H9 (cell line): ENCODE data around the gene ETV6. TPM values are rescaled to one million over a fixed set of nuclear protein-coding genes. Genes with fewer than 3 reads are reported as not detected.

ENCODE experiments used
- DNase-seq: peaks from one replicate; pipeline ENCODE4 v3.0.0-alpha.2; 2017
- H2AFZ ChIP-seq: one replicate; pipeline ENCODE4 v1.6.1; 2013; ENCODE audit warnings: mild to moderate bottlenecking, low read length, control low read depth, moderate library complexity
- H2AK5ac ChIP-seq: 2 replicates; pipeline ENCODE4 v1.6.1; 2013; ENCODE audit warnings: low read length, control low read depth, mixed read lengths; ENCODE audit not compliant: insufficient read length
- H2BK120ac ChIP-seq: one replicate; pipeline ENCODE4 v1.6.1; 2013; ENCODE audit warnings: low read depth, mild to moderate bottlenecking, low read length, control low read depth, inconsistent platforms; ENCODE audit not compliant: poor library complexity, severe bottlenecking
- H2BK12ac ChIP-seq: 2 replicates; pipeline ENCODE4 v1.6.1; 2013; ENCODE audit warnings: low read length, control low read depth, mixed read lengths, low read depth; ENCODE audit not compliant: insufficient read length
- H2BK15ac ChIP-seq: 2 replicates; pipeline ENCODE4 v1.6.1; 2013; ENCODE audit warnings: low read depth, low read length, control low read depth
- H2BK20ac ChIP-seq: one replicate; pipeline ENCODE4 v1.6.1; 2013; ENCODE audit warnings: low read depth, mild to moderate bottlenecking, low read length, control low read depth, inconsistent platforms; ENCODE audit not compliant: poor library complexity, severe bottlenecking
- H2BK5ac ChIP-seq: 2 replicates; pipeline ENCODE4 v1.6.1; 2013; ENCODE audit warnings: low read length, control low read depth, mixed read lengths; ENCODE audit not compliant: insufficient read length
- H3K14ac ChIP-seq: 2 replicates; pipeline ENCODE4 v1.6.1; 2013; ENCODE audit warnings: low read length, control low read depth; ENCODE audit not compliant: insufficient read depth
- H3K18ac ChIP-seq: 2 replicates; pipeline ENCODE4 v1.6.1; 2013; ENCODE audit warnings: low read depth, mild to moderate bottlenecking, mixed read lengths, low read length, control low read depth; ENCODE audit not compliant: insufficient read length
- H3K23ac ChIP-seq: 2 replicates; pipeline ENCODE4 v1.6.1; 2013; ENCODE audit warnings: low read length, control low read depth, mixed read lengths, low read depth; ENCODE audit not compliant: insufficient read length
- H3K23me2 ChIP-seq: 2 replicates; pipeline ENCODE4 v1.6.1; 2013; ENCODE audit warnings: low read depth, mild to moderate bottlenecking, mixed read lengths, low read length, control low read depth; ENCODE audit not compliant: insufficient read length, poor library complexity, severe bottlenecking
- H3K27ac ChIP-seq: 2 replicates; pipeline ENCODE4 v1.5.1; 2013; ENCODE audit warnings: low read length, control low read depth, mixed read lengths, low read depth; ENCODE audit not compliant: insufficient read length
- H3K27me3 ChIP-seq: 2 replicates; pipeline ENCODE4 v1.6.1; 2013; ENCODE audit warnings: low read length, control low read depth, inconsistent platforms; ENCODE audit not compliant: insufficient read depth
- H3K4ac ChIP-seq: 2 replicates; pipeline ENCODE4 v1.6.1; 2013; ENCODE audit warnings: low read depth, mild to moderate bottlenecking, control low read depth, inconsistent platforms, low read length, moderate library complexity
- H3K4me1 ChIP-seq: 2 replicates; pipeline ENCODE4 v1.6.1; 2013; ENCODE audit warnings: low read length, control low read depth, inconsistent platforms; ENCODE audit not compliant: insufficient read depth
- H3K4me2 ChIP-seq: 2 replicates; pipeline ENCODE4 v1.6.1; 2013; ENCODE audit warnings: low read length, control low read depth, mixed read lengths; ENCODE audit not compliant: insufficient read length, insufficient read depth
- H3K56ac ChIP-seq: 2 replicates; pipeline ENCODE4 v1.6.1; 2013; ENCODE audit warnings: low read depth, mild to moderate bottlenecking, mixed read lengths, low read length, control low read depth; ENCODE audit not compliant: insufficient read length
- H3K79me1 ChIP-seq: 2 replicates; pipeline ENCODE4 v1.6.1; 2013; ENCODE audit warnings: low read depth, mild to moderate bottlenecking, moderate library complexity, low read length, control low read depth, inconsistent platforms; ENCODE audit not compliant: insufficient read depth, poor library complexity, severe bottlenecking
- H3K79me2 ChIP-seq: 2 replicates; pipeline ENCODE4 v1.6.1; 2013; ENCODE audit warnings: low read length, control low read depth, inconsistent platforms; ENCODE audit not compliant: insufficient read depth
- H3K9ac ChIP-seq: 2 replicates; pipeline ENCODE4 v1.6.1; 2013; ENCODE audit warnings: low read length, control low read depth, mixed read lengths; ENCODE audit not compliant: insufficient read length; ENCODE audit errors: extremely low read depth
- H3K9me3 ChIP-seq: one replicate; pipeline ENCODE4 v1.6.1; 2013; ENCODE audit warnings: low read depth, low read length, inconsistent platforms; ENCODE audit not compliant: control insufficient read depth
- H3T11ph ChIP-seq: one replicate; pipeline ENCODE4 v1.6.1; 2013; ENCODE audit warnings: mild to moderate bottlenecking, low read length, control low read depth, inconsistent platforms
- H4K20me1 ChIP-seq: one replicate; pipeline ENCODE4 v1.6.1; 2013; ENCODE audit not compliant: control insufficient read depth, insufficient read length, insufficient read depth
- H4K5ac ChIP-seq: 2 replicates; pipeline ENCODE4 v1.6.1; 2013; ENCODE audit warnings: low read depth, mild to moderate bottlenecking, mixed read lengths, low read length, control low read depth; ENCODE audit not compliant: insufficient read length
- H4K8ac ChIP-seq: replicated peaks from 2 replicates; pipeline ENCODE4 v1.6.1; 2013; ENCODE audit warnings: low read length, control low read depth, mixed read lengths, low read depth; ENCODE audit not compliant: insufficient read length
- H4K91ac ChIP-seq: 2 replicates; pipeline ENCODE4 v1.6.1; 2013; ENCODE audit warnings: low read depth, mild to moderate bottlenecking, moderate library complexity, mixed read lengths, low read length, control low read depth; ENCODE audit not compliant: insufficient read length
- H3K27ac Mint-ChIP-seq, 3 experiments: 2 replicates in 2 of 3; 3 replicates in 1 of 3; pipeline ENCODE4 v1.8.0; 2020 to 2021; ENCODE audit warnings: mixed read lengths in 3 of 3, mild to moderate bottlenecking in 1 of 3, moderate library complexity in 1 of 3
- H3K27me3 Mint-ChIP-seq: 2 replicates; pipeline ENCODE4 v1.8.0; 2021; ENCODE audit warnings: low read depth, mild to moderate bottlenecking, moderate library complexity, mixed read lengths
- H3K36me3 Mint-ChIP-seq, 3 experiments: 2 replicates in 2 of 3; 3 replicates in 1 of 3; pipeline ENCODE4 v1.8.0; 2020 to 2021; ENCODE audit warnings: low read depth in 3 of 3, mixed read lengths in 3 of 3; ENCODE audit not compliant: insufficient read depth in 1 of 3
- H3K4me1 Mint-ChIP-seq, 2 experiments: 2 replicates each; pipeline ENCODE4 v1.8.0; 2020; ENCODE audit warnings: mixed read lengths in 2 of 2
- H3K4me3 Mint-ChIP-seq, 2 experiments: 2 replicates in 1 of 2; 3 replicates in 1 of 2; pipeline ENCODE4 v1.8.0; 2020 to 2021; ENCODE audit warnings: mild to moderate bottlenecking in 2 of 2, mixed read lengths in 2 of 2, moderate library complexity in 1 of 2
- H3K9me3 Mint-ChIP-seq, 2 experiments: 2 replicates in 1 of 2; 3 replicates in 1 of 2; pipeline ENCODE4 v1.8.0; 2020; ENCODE audit warnings: mild to moderate bottlenecking in 2 of 2, mixed read lengths in 2 of 2, moderate library complexity in 1 of 2
- CTCF ChIP-seq: fragments of 200-600 bp; sonication (generic); conservative IDR thresholded peaks from 3 replicates; pipeline ENCODE4 v1.8.0; 2021; ENCODE audit warnings: antibody characterized with exemption, mild to moderate bottlenecking
- WGBS: extraction: QIAGEN DNeasy Blood & Tissue Kit; methylation state at CpG from one replicate; pipeline ENCODE4 v1.1.7; 2013; ENCODE audit warnings: missing lambda C conversion rate, low lambda C conversion rate, mixed read lengths; ENCODE audit not compliant: insufficient read length; ENCODE audit errors: extremely low coverage; 5-methylcytosine and 5-hydroxymethylcytosine counted together
- total RNA-seq: library from RNA; stranded (reverse); gene quantifications from 2 replicates; pipeline ENCODE4 v1.2.1, GENCODE V29; 2021

Gene ETV6
- total RNA-seq, 1 experiment from 2014 or later = 28.7 TPM

- no peak overlapping the region for H2BK12ac ChIP-seq
- no peak overlapping the region for H3K4me2 ChIP-seq
- H3T11ph ChIP-seq = no peak overlapping the region
- no peak overlapping the region for H3K23ac ChIP-seq
- no peak overlapping the region for H3K56ac ChIP-seq
- Mint-ChIP-seq H3K36me3 (no peaks in the 10 kb centered on the region), H3K27me3 (no peaks in the 10 kb centered on the region), H3K4me3 (no peak overlapping the region), H3K4me1 (peaks cover 17 to 25% of the 10 kb centered on the region in 2 experiments), H3K9me3 (no peaks in the 10 kb centered on the region), H3K27ac (peak overlapping the region in 1 of 3 experiments; percentile 34; a peak in 2 of 7 replicates)
- peaks cover 3% of the 10 kb centered on the region for H3K79me1 ChIP-seq
- H3K4ac ChIP-seq = no peak overlapping the region
- H3K18ac ChIP-seq = no peak overlapping the region
- H3K23me2 ChIP-seq = no peaks in the 10 kb centered on the region
- no peak overlapping the region for H2AFZ ChIP-seq
- H3K9me3 ChIP-seq = no peaks in the 10 kb centered on the region
- H2BK15ac ChIP-seq = no peak overlapping the region
- no peak overlapping the region for H4K5ac ChIP-seq
- no peaks in the 10 kb centered on the region for H3K27me3 ChIP-seq
- peaks cover 2% of the 10 kb centered on the region; the same call in 1 of the 2 replicates for H3K79me2 ChIP-seq
- TF ChIP-seq CTCF = no peak
- H3K14ac ChIP-seq = no peak overlapping the region
- no peak overlapping the region for H4K8ac ChIP-seq
- H2AK5ac ChIP-seq = no peak overlapping the region
- H3K4me1 ChIP-seq = peaks cover 5% of the 10 kb centered on the region; the same call in 1 of the 2 replicates
- DNase-seq = no peak
- no CpG with 5 or more reads among the region's 5 CpGs for WGBS
- H4K91ac ChIP-seq = no peak overlapping the region
- no peak overlapping the region for H2BK120ac ChIP-seq
- no peak overlapping the region for H3K9ac ChIP-seq
- H2BK5ac ChIP-seq = no peak overlapping the region
- H2BK20ac ChIP-seq = no peak overlapping the region
- H3K27ac ChIP-seq = no peak overlapping the region
- no peaks in the 10 kb centered on the region for H4K20me1 ChIP-seq
These were observed 47.7 kb downstream of the ETV6 start for GRCh38 chr12:11697131-11697530.
